Liver (tissue), 3 donors: ENCODE measurements around the gene ABCC2.
A peak's percentile ranks its signal among the peaks of the same experiment; 100 is the strongest.

ENCODE experiments used
- CTCF ChIP-seq: fragments of 150-350 bp; IDR thresholded peaks from 2 replicates; pipeline ENCODE4 v1.5.1; 2017; ENCODE audit warnings: improper control_type of control experiment, low read depth, low read length; ENCODE audit not compliant: missing input control
- JUND ChIP-seq, 2 donors: IDR thresholded peaks; 2 replicates each; pipeline ENCODE4 v1.6.1; 2016; ENCODE audit warnings: antibody characterized with exemption in 2 of 2
- SP1 ChIP-seq: IDR thresholded peaks from 2 replicates; pipeline ENCODE4 v1.6.1; 2018; ENCODE audit warnings: antibody characterized with exemption, mild to moderate bottlenecking
- TF ChIP-seq, protein P1 (sequence below): IDR thresholded peaks from 2 replicates; pipeline ENCODE4 v1.6.1; 2016; ENCODE audit warnings: antibody characterized with exemption
- donor health status: healthy.
- donor health status: healthy.

- TF ChIP-seq CTCF (peak; percentile 96), SP1 (peak; percentile 9), JUND (IDR thresholded peaks at IDR 0.05) (no peak)
- TF ChIP-seq, protein P1, sequence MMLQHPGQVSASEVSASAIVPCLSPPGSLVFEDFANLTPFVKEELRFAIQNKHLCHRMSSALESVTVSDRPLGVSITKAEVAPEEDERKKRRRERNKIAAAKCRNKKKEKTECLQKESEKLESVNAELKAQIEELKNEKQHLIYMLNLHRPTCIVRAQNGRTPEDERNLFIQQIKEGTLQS: no peak
These were observed 63.5 kb downstream of the ABCC2 start for GRCh38 chr10:99845837-99846382.
